Ovary (tissue), 3 donors: ENCODE results near the gene ZNF609.

Experiments
- CTCF ChIP-seq, 3 donors: fragments of 450-650 bp in 2 of 3; fragments of 200-600 bp in 1 of 3; IDR thresholded peaks; one replicate each; pipeline versions ENCODE4 v1.5.1 to v1.8.0; 2016 to 2022; ENCODE audit warnings: antibody characterized with exemption in 3 of 3, mild to moderate bottlenecking in 1 of 3
- EP300 ChIP-seq: sonication (generic); formaldehyde crosslinking; IDR thresholded peaks from one replicate; pipeline ENCODE4 v1.6.1; 2017; ENCODE audit warnings: antibody characterized with exemption
- POLR2A ChIP-seq: fragments of 450-650 bp; IDR thresholded peaks from one replicate; pipeline ENCODE4 v1.6.1; 2017; ENCODE audit warnings: antibody characterized with exemption, mild to moderate bottlenecking, moderate library complexity
- donor health status: DM: no; HTN: no; CAD: no.

GRCh38 chr15:64650552-64650951 lies 190.2 kb downstream of the ZNF609 start:
- no peak for TF ChIP-seq CTCF (IDR thresholded peaks at IDR 0.05)
- no peak for TF ChIP-seq POLR2A
- TF ChIP-seq EP300 = no peak
